CD8-positive, alpha-beta memory T cell (primary cell): ENCODE results near the gene TRAF6. TPM values are rescaled to one million over a fixed set of nuclear protein-coding genes. Genes with fewer than 3 reads are reported as not detected.
"Not testable (repeated sequence)": the region's sequence is repeated elsewhere in the genome, so short reads cannot be mapped to it uniquely, and the experiment has no call there.

ENCODE experiments used
- CTCF ChIA-PET: fragments of 350-600 bp; sonication (Branson Sonifier 250); formaldehyde crosslinking; loops from one replicate; lab custom pipeline; 2021; ENCODE audit warnings: antibody characterized with exemption; lab: Charles Lee
- POLR2A ChIA-PET: fragments of 350-600 bp; sonication (Branson Sonifier 250); formaldehyde crosslinking; loops from one replicate; lab custom pipeline; 2021; ENCODE audit warnings: antibody characterized with exemption; lab: Charles Lee
- DNase-seq, 5 donors: peaks; one replicate each; pipeline versions ENCODE4 v3.0.0 to v3.0.0-alpha.2; 2020 to 2022; ENCODE audit warnings: mixed read lengths in 1 of 5
- H3K27ac ChIP-seq: one replicate; pipeline ENCODE4 v1.7.0; 2013; ENCODE audit warnings: low read depth, mild to moderate bottlenecking, low read length, moderate library complexity
- H3K27me3 ChIP-seq: 2 replicates; pipeline ENCODE4 v1.7.0; 2013; ENCODE audit warnings: low read length, mild to moderate bottlenecking; ENCODE audit not compliant: insufficient read depth, poor library complexity, severe bottlenecking
- H3K36me3 ChIP-seq: 2 replicates; pipeline ENCODE4 v1.7.0; 2013; ENCODE audit warnings: mild to moderate bottlenecking, low read length, moderate library complexity; ENCODE audit not compliant: insufficient read depth
- H3K4me1 ChIP-seq: 2 replicates; pipeline ENCODE4 v1.7.0; 2013; ENCODE audit warnings: mild to moderate bottlenecking, low read length, moderate library complexity; ENCODE audit not compliant: insufficient read depth
- H3K4me3 ChIP-seq: 2 replicates; pipeline ENCODE4 v1.7.0; 2013; ENCODE audit warnings: mild to moderate bottlenecking, low read length
- H3K9me3 ChIP-seq: 2 replicates; pipeline ENCODE4 v1.7.0; 2013; ENCODE audit warnings: mild to moderate bottlenecking, low read length
- H3K27ac Mint-ChIP-seq, 8 donors: one replicate each; pipeline ENCODE4 v1.8.0; 2020 to 2021; ENCODE audit warnings: mixed read lengths in 8 of 8, mild to moderate bottlenecking in 6 of 8, inconsistent platforms in 3 of 8, moderate library complexity in 3 of 8
- H3K27me3 Mint-ChIP-seq, 2 donors: one replicate each; pipeline ENCODE4 v1.8.0; 2020 to 2021; ENCODE audit warnings: mixed read lengths in 2 of 2, mild to moderate bottlenecking in 1 of 2, moderate library complexity in 1 of 2
- H3K36me3 Mint-ChIP-seq, 3 donors: one replicate each; pipeline ENCODE4 v1.8.0; 2020 to 2021; ENCODE audit warnings: mixed read lengths in 3 of 3, inconsistent platforms in 1 of 3, mild to moderate bottlenecking in 1 of 3
- H3K4me1 Mint-ChIP-seq, 3 donors: one replicate each; pipeline ENCODE4 v1.8.0; 2020 to 2021; ENCODE audit warnings: mixed read lengths in 3 of 3, inconsistent platforms in 1 of 3, mild to moderate bottlenecking in 1 of 3
- H3K4me3 Mint-ChIP-seq, 7 donors: one replicate each; pipeline ENCODE4 v1.8.0; 2020 to 2021; ENCODE audit warnings: mixed read lengths in 7 of 7, mild to moderate bottlenecking in 6 of 7, moderate library complexity in 4 of 7, inconsistent platforms in 2 of 7
- H3K9me3 Mint-ChIP-seq, 5 donors: one replicate each; pipeline ENCODE4 v1.8.0; 2020 to 2022; ENCODE audit warnings: mixed read lengths in 5 of 5, mild to moderate bottlenecking in 3 of 5, moderate library complexity in 2 of 5, inconsistent platforms in 1 of 5
- polyA plus RNA-seq: library from polyadenylated mRNA; unstranded; fragments of 300-500 nt; fragmentation: Illumina TruSeq; gene quantifications from one replicate; pipeline ENCODE4 v1.2.3, GENCODE V29; 2021
- total RNA-seq, 2 experiments: library from RNA; stranded (reverse); gene quantifications; one replicate each; pipeline ENCODE4 v1.2.3, GENCODE V29; 2021

Gene TRAF6
- total and polyA plus RNA-seq, 3 experiments from 2014 or later = 12.7 to 16.6 (median 14.4) TPM

GRCh38 chr11:36534276-36534840 lies 24.3 kb upstream of the TRAF6 start:
- Mint-ChIP-seq H3K4me3 (no peak overlapping the region), H3K9me3 (no peaks in the 10 kb centered on the region), H3K27me3 (peaks cover 6 to 9% of the 10 kb centered on the region in 2 donors), H3K36me3 (no peaks in the 10 kb centered on the region), H3K4me1 (no peaks in the 10 kb centered on the region), H3K27ac (peak overlapping the region in 2 of 8 donors; percentile 5 to 75)
- no peak for DNase-seq
- Histone ChIP-seq H3K27ac (no peak overlapping the region), H3K4me1 (no peaks in the 10 kb centered on the region), H3K27me3 (no peaks in the 10 kb centered on the region), H3K36me3 (no peaks in the 10 kb centered on the region), H3K9me3 (no peaks in the 10 kb centered on the region), H3K4me3 (no peak overlapping the region)
- CTCF ChIA-PET = no interaction called here
- POLR2A ChIA-PET = no interaction called here

GRCh38 chr11:36532941-36533601 lies 23.0 kb upstream of the TRAF6 start:
- no peaks in the 10 kb centered on the region for H3K4me1 ChIP-seq
- no peak overlapping the region for H3K4me3 ChIP-seq
- CTCF ChIA-PET = no interaction called here
- POLR2A ChIA-PET = no interaction called here
- Mint-ChIP-seq H3K27ac (no peak overlapping the region), H3K36me3 (peaks cover 0 to 6% (median 0%) of the 10 kb centered on the region in 3 donors), H3K27me3 (peaks cover 14 to 15% of the 10 kb centered on the region in 2 donors), H3K9me3 (peaks cover 0 to 2% (median 0%) of the 10 kb centered on the region in 5 donors), H3K4me1 (no peaks in the 10 kb centered on the region), H3K4me3 (no peak overlapping the region)
- no peaks in the 10 kb centered on the region for H3K27me3 ChIP-seq
- H3K9me3 ChIP-seq = no peaks in the 10 kb centered on the region
- H3K36me3 ChIP-seq = no peaks in the 10 kb centered on the region
- DNase-seq = no peak
- H3K27ac ChIP-seq = no peak overlapping the region

GRCh38 chr11:36530840-36531239 lies 20.8 kb upstream of the TRAF6 start:
- no peaks in the 10 kb centered on the region for H3K4me1 Mint-ChIP-seq
- H3K4me3 Mint-ChIP-seq = no peak overlapping the region
- peaks cover 0 to 7% (median 0%) of the 10 kb centered on the region in 3 donors for H3K36me3 Mint-ChIP-seq
- H3K27me3 Mint-ChIP-seq = peaks cover 22% of the 10 kb centered on the region in 2 donors
- no peak overlapping the region for H3K27ac Mint-ChIP-seq
- DNase-seq = no peak
- no peaks in the 10 kb centered on the region for H3K27me3 ChIP-seq
- no peaks in the 10 kb centered on the region for H3K36me3 ChIP-seq
- no peaks in the 10 kb centered on the region for H3K4me1 ChIP-seq
- ChIA-PET CTCF (no interaction called here), POLR2A (no interaction called here)
- no peaks in the 10 kb centered on the region for H3K9me3 ChIP-seq
- H3K27ac ChIP-seq = no peak overlapping the region
- peaks cover 0 to 5% (median 0%) of the 10 kb centered on the region in 5 donors for H3K9me3 Mint-ChIP-seq
- no peak overlapping the region for H3K4me3 ChIP-seq

- no peaks in the 10 kb centered on the region for H3K9me3 ChIP-seq
- peaks cover 0 to 5% (median 0%) of the 10 kb centered on the region in 5 donors for H3K9me3 Mint-ChIP-seq
- H3K27ac Mint-ChIP-seq = no peak overlapping the region
- no peak for DNase-seq
- no peaks in the 10 kb centered on the region for H3K27me3 ChIP-seq
- H3K4me3 Mint-ChIP-seq = peak overlapping the region in 1 of 7 donors; percentile 11
- no peak overlapping the region for H3K27ac ChIP-seq
- peaks cover 10 to 30% of the 10 kb centered on the region in 2 donors for H3K27me3 Mint-ChIP-seq
- no peaks in the 10 kb centered on the region for H3K36me3 ChIP-seq
- peaks cover 7% of the 10 kb centered on the region for H3K4me1 ChIP-seq
- H3K4me1 Mint-ChIP-seq = peaks cover 9 to 14% (median 12%) of the 10 kb centered on the region in 3 donors
- H3K4me3 ChIP-seq = no peak overlapping the region
- H3K36me3 Mint-ChIP-seq = peaks cover 0 to 12% (median 3%) of the 10 kb centered on the region in 3 donors
- ChIA-PET CTCF (interaction anchor here (1.5 kb wide), 1 partner anchor 21 kb away, joined by 3 read pairs; no protein-coding TSS in a partner anchor), POLR2A (no interaction called here)
These were observed 3.9 kb upstream of the TRAF6 start for GRCh38 chr11:36513965-36514364.

- H3K9me3 ChIP-seq = no peaks in the 10 kb centered on the region
- no peak overlapping the region for H3K4me3 ChIP-seq
- DNase-seq = no peak
- Mint-ChIP-seq H3K4me1 (peaks cover 18 to 25% (median 24%) of the 10 kb centered on the region in 3 donors), H3K9me3 (peaks cover 0 to 2% (median 0%) of the 10 kb centered on the region in 5 donors), H3K27me3 (peaks cover 4 to 24% of the 10 kb centered on the region in 2 donors), H3K36me3 (peaks cover 0 to 13% (median 0%) of the 10 kb centered on the region in 3 donors), H3K4me3 (peak overlapping the region in 2 of 7 donors; percentile 51 to 98), H3K27ac (peak overlapping the region in 1 of 8 donors; percentile 8)
- H3K4me1 ChIP-seq = peaks cover 19% of the 10 kb centered on the region
- no peak overlapping the region for H3K27ac ChIP-seq
- H3K36me3 ChIP-seq = no peaks in the 10 kb centered on the region
- no peaks in the 10 kb centered on the region for H3K27me3 ChIP-seq
- POLR2A ChIA-PET = no interaction called here
- CTCF ChIA-PET = interaction anchor here (1.1 kb wide), 1 partner anchor 159 kb away, joined by 3 read pairs; no protein-coding TSS in a partner anchor
These were observed 1.9 kb upstream of the TRAF6 start for GRCh38 chr11:36512016-36512415.

- H3K4me3 ChIP-seq, POLR2A ChIA-PET, DNase-seq, H3K27ac ChIP-seq, H3K36me3 ChIP-seq, H3K9me3 Mint-ChIP-seq, H3K9me3 ChIP-seq, H3K27me3 ChIP-seq: not testable (repeated sequence)
- H3K36me3 Mint-ChIP-seq = peaks cover 0 to 17% (median 0%) of the 10 kb centered on the region in 3 donors
- H3K4me1 ChIP-seq = peaks cover 20% of the 10 kb centered on the region
- H3K4me3 Mint-ChIP-seq = peak overlapping the region; percentile 95 to 99 (median 98)
- CTCF ChIA-PET = interaction anchor here (0.9 to 3.5 kb wide), 11 partner anchors 9 to 236 kb away, joined by 3 to 27 read pairs (median 5); partner anchors contain the start of gene COMMD9
- H3K27ac Mint-ChIP-seq = peak overlapping the region in 7 of 8 donors; percentile 21 to 97 (median 91)
- peaks cover 21 to 32% (median 27%) of the 10 kb centered on the region in 3 donors for H3K4me1 Mint-ChIP-seq
- H3K27me3 Mint-ChIP-seq = peaks cover 4 to 20% of the 10 kb centered on the region in 2 donors
These were observed 990 bp upstream of the TRAF6 start for GRCh38 chr11:36511062-36511461.

- Histone ChIP-seq H3K4me1 (peaks cover 25% of the 10 kb centered on the region), H3K27me3 (no peaks in the 10 kb centered on the region), H3K27ac (peak overlapping the region; percentile 82), H3K4me3 (peak overlapping the region; percentile 83), H3K36me3 (no peaks in the 10 kb centered on the region), H3K9me3 (no peaks in the 10 kb centered on the region)
- H3K9me3 Mint-ChIP-seq = peaks cover 0 to 2% (median 0%) of the 10 kb centered on the region in 5 donors
- H3K4me3 Mint-ChIP-seq = peak overlapping the region; percentile 95 to 99 (median 98)
- H3K27me3 Mint-ChIP-seq = peaks cover 4 to 17% of the 10 kb centered on the region in 2 donors
- ChIA-PET POLR2A (no interaction called here), CTCF (interaction anchor here (0.6 to 3.5 kb wide), 13 partner anchors 10 to 236 kb away, joined by 3 to 27 read pairs (median 4); partner anchors contain the start of gene COMMD9)
- peak overlapping the region; percentile 47 to 98 (median 94) for H3K27ac Mint-ChIP-seq
- no peak for DNase-seq
- peaks cover 26 to 37% (median 32%) of the 10 kb centered on the region in 3 donors for H3K4me1 Mint-ChIP-seq
- H3K36me3 Mint-ChIP-seq = peaks cover 0 to 19% (median 0%) of the 10 kb centered on the region in 3 donors
These were observed 496 bp upstream of the TRAF6 start for GRCh38 chr11:36510594-36510942.
